Psoas muscle (tissue), 8 donors: ENCODE measurements around the gene ATG12. TPM values are rescaled to one million over a fixed set of nuclear protein-coding genes. Genes with fewer than 3 reads are reported as not detected.

Experiments used
- ATAC-seq, 4 donors: fragments of 200-7000 bp; cut with Tn5 transposase; one replicate each; pipeline ENCODE4 v1.9.1; 2020; ENCODE audit warnings: moderate library complexity in 3 of 4, mild to moderate bottlenecking in 2 of 4
- DNase-seq, 2 donors: peaks; one replicate each; pipeline ENCODE4 v3.0.0-alpha.2; 2020
- H3K27ac ChIP-seq: fragments of 200-600 bp; one replicate; pipeline ENCODE4 v1.8.0; 2022
- H3K27me3 ChIP-seq, 3 donors: fragments of 200-600 bp in 1 of 3; one replicate each; pipeline versions ENCODE4 v1.6.1 to v1.8.0; 2013 to 2022; ENCODE audit warnings: low read length in 2 of 3, mild to moderate bottlenecking in 2 of 3, moderate library complexity in 1 of 3; ENCODE audit not compliant: insufficient read depth in 3 of 3
- H3K36me3 ChIP-seq, 2 donors: fragments of 200-600 bp in 1 of 2; one replicate each; pipeline versions ENCODE4 v1.6.1 to v1.8.0; 2013 to 2022; ENCODE audit warnings: low read depth in 1 of 2, mild to moderate bottlenecking in 1 of 2, moderate library complexity in 1 of 2; ENCODE audit not compliant: insufficient read depth in 1 of 2
- H3K4me1 ChIP-seq: fragments of 200-600 bp; one replicate; pipeline ENCODE4 v1.8.0; 2022
- H3K4me3 ChIP-seq: fragments of 200-600 bp; one replicate; pipeline ENCODE4 v1.8.0; 2022; ENCODE audit warnings: mild to moderate bottlenecking
- H3K9me3 ChIP-seq: fragments of 200-600 bp; one replicate; pipeline ENCODE4 v1.8.0; 2022
- CTCF ChIP-seq: fragments of 200-600 bp; IDR thresholded peaks from one replicate; pipeline ENCODE4 v1.8.0; 2022; ENCODE audit warnings: antibody characterized with exemption
- WGBS, 3 donors: extraction: QIAGEN DNeasy Blood & Tissue Kit; methylation state at CpG; one replicate each; pipeline versions ENCODE4 v1.1.6 to v1.1.7; 2013; 5-methylcytosine and 5-hydroxymethylcytosine counted together
- intact Hi-C, 2 donors: fragments of 100-400 bp; cut with DNase I; formaldehyde crosslinking; loops; one replicate each; pipeline versions ENCODE4 v1.11.0 to v1.14.2; 2022
- polyA plus RNA-seq, 3 donors: library from polyadenylated mRNA; stranded (reverse); fragments of 200-250 nt; gene quantifications; one replicate each; pipeline ENCODE4 v1.2.3, GENCODE V29; 2013
- total RNA-seq, 4 donors: library from RNA; stranded (reverse); fragmentation: NEBNext Ultra II Directional in 2 of 4; extraction: Animal tissue kit (Norgen Biotek cat#: 25700) in 2 of 4; gene quantifications; one replicate each; pipeline versions ENCODE4 v1.2.1 to v1.2.4, GENCODE V29; 2021 to 2023
- donor health status: healthy with polysubstance abuse.
- donor health status: DM: no; HTN: no; CAD: no; lungs with moderate emphysema.
- donor health status: Bipolar disorder and iron deficiency.
- donor health status: healthy.
- donor health status: DM: yes; HTN: yes; CAD: no.
- donor health status: DM: no; HTN: no; CAD: no.
- donor health status: DM: no; HTN: no; CAD: no.
- donor health status: DM: yes; HTN: yes; CAD: no.

Gene ATG12
- total and polyA plus RNA-seq, 7 donors, result 19.6 to 44.2 (median 32.8) TPM

GRCh38 chr5:115816226-115817081 lies 24.9 kb downstream of the ATG12 start, which contains the start of gene CDO1:
Gene CDO1 (minus strand): TSS chr5:115816659. CDS start chr5:115816397, 262 bp downstream.
- no peak for TF ChIP-seq CTCF
- peaks cover 0 to 61% (median 13%) of the 10 kb centered on the region in 3 donors for H3K27me3 ChIP-seq

GRCh38 chr5:115815693-115816225 lies 25.6 kb downstream of the ATG12 start:
- WGBS, 3 donors, result 1 to 2% (median 2%) methylated on average over 33 to 48 of the region's 48 CpGs
- no peaks in the 10 kb centered on the region for H3K4me1 ChIP-seq
- H3K27me3 ChIP-seq, result peaks cover 0 to 59% (median 13%) of the 10 kb centered on the region in 3 donors
- peak in 3 of 4 donors; percentile 31 to 56 (median 49) for ATAC-seq
- no peak for TF ChIP-seq CTCF
- H3K9me3 ChIP-seq, result no peaks in the 10 kb centered on the region
- H3K36me3 ChIP-seq, result no peaks in the 10 kb centered on the region
- no peak overlapping the region for H3K27ac ChIP-seq
- H3K4me3 ChIP-seq, result peak overlapping the region; percentile 65
- DNase-seq, result peak in 1 of 2 donors; percentile 32
- intact Hi-C loops, result no loop called here

More at GRCh38 chr5:115816226-115817081, 24.9 kb downstream of the ATG12 start, which contains the start of gene CDO1:
- intact Hi-C loops, result no loop called here
- H3K9me3 ChIP-seq, result no peaks in the 10 kb centered on the region
- H3K36me3 ChIP-seq, result no peaks in the 10 kb centered on the region
- ATAC-seq (peak; percentile 49 to 83 (median 62)), DNase-seq (peak; percentile 59 to 79)
- 1 to 2% (median 2%) methylated on average over 58 to 69 of the region's 69 CpGs for WGBS, 3 donors
- H3K27ac ChIP-seq, result no peak within 1 kb of the TSS
- no peaks in the 10 kb centered on the region for H3K4me1 ChIP-seq
- H3K4me3 ChIP-seq, result peak within 1 kb of the TSS; percentile 65

GRCh38 chr5:115815006-115815692 lies 26.2 kb downstream of the ATG12 start:
- DNase-seq (no peak), ATAC-seq (no peak)
- peaks cover 0 to 59% (median 13%) of the 10 kb centered on the region in 3 donors for H3K27me3 ChIP-seq
- no peak for TF ChIP-seq CTCF
- intact Hi-C loops, result no loop called here
- H3K36me3 ChIP-seq, result no peaks in the 10 kb centered on the region
- H3K4me1 ChIP-seq, result no peaks in the 10 kb centered on the region
- H3K27ac ChIP-seq, result no peak overlapping the region
- H3K4me3 ChIP-seq, result peak overlapping the region; percentile 65
- 21 to 26% (median 25%) methylated on average over 21 of the region's 21 CpGs for WGBS, 3 donors
- no peaks in the 10 kb centered on the region for H3K9me3 ChIP-seq

- WGBS, 3 donors, result 84 to 92% (median 91%) methylated on average over 5 of the region's 5 CpGs
- Histone ChIP-seq H3K27me3 (peaks cover 0 to 59% (median 12%) of the 10 kb centered on the region in 3 donors), H3K36me3 (no peaks in the 10 kb centered on the region), H3K4me3 (no peak overlapping the region), H3K9me3 (no peaks in the 10 kb centered on the region), H3K27ac (no peak overlapping the region), H3K4me1 (no peaks in the 10 kb centered on the region)
- DNase-seq (no peak), ATAC-seq (no peak)
- no peak for TF ChIP-seq CTCF
- intact Hi-C loops, result no loop called here
Observed at GRCh38 chr5:115813719-115814118, 27.6 kb downstream of the ATG12 start.
